Stimulated activated CD4-positive, alpha-beta T cell treated with anti-CD3 and anti-CD28 coated beads, TNF-alpha, amount 100 ng/mL, for 4 hours (primary cell): ENCODE results near the gene SMIM27.

Experiments used
- DNase-seq, 3 experiments: peaks; one replicate each; pipeline ENCODE4 v3.0.0-alpha.2; 2020; ENCODE audit warnings: low read depth in 3 of 3

SMIM27 gene

GRCh38 chr9:32554591-32554990 is 2.5 kb downstream of the SMIM27 start:
- DNase-seq, result no peak

- no peak for DNase-seq
These were observed 6.3 kb downstream of the SMIM27 start for GRCh38 chr9:32558408-32558934.

- DNase-seq, result no peak
These were observed 13.8 kb downstream of the SMIM27 start for GRCh38 chr9:32565967-32566366.

- no peak for DNase-seq
These were observed 14.6 kb downstream of the SMIM27 start for GRCh38 chr9:32566770-32567169.

GRCh38 chr9:32570262-32570661 is 18.1 kb downstream of the SMIM27 start:
- DNase-seq, result no peak

- DNase-seq, result peak in 2 of 3 experiments; percentile 61 to 68
These were observed 20.1 kb downstream of the SMIM27 start for GRCh38 chr9:32571969-32572899.

- DNase-seq, result peak; percentile 86 to 93 (median 91)
These were observed 20.9 kb downstream of the SMIM27 start, which contains the start of gene NDUFB6 for GRCh38 chr9:32572900-32573523. Gene NDUFB6, minus strand, starts transcription at chr9:32573159. Its CDS starts 99 bp downstream, at chr9:32573060.

GRCh38 chr9:32573821-32574220 is 21.7 kb downstream of the SMIM27 start:
- DNase-seq, result no peak

GRCh38 chr9:32574858-32575257 is 22.7 kb downstream of the SMIM27 start:
- DNase-seq, result no peak

- no peak for DNase-seq
These were observed 25.2 kb downstream of the SMIM27 start for GRCh38 chr9:32577316-32577715.

- DNase-seq, result no peak
These were observed 26.8 kb downstream of the SMIM27 start for GRCh38 chr9:32578976-32579375.

GRCh38 chr9:32579706-32580331 is 27.7 kb downstream of the SMIM27 start:
- DNase-seq, result peak; percentile 57 to 69 (median 58)

GRCh38 chr9:32580631-32581300 is 28.6 kb downstream of the SMIM27 start:
- DNase-seq, result no peak

- DNase-seq, result no peak
These were observed 29.5 kb downstream of the SMIM27 start for GRCh38 chr9:32581512-32582143.

- no peak for DNase-seq
These were observed 32.7 kb downstream of the SMIM27 start for GRCh38 chr9:32584784-32585183.

GRCh38 chr9:32587901-32588300 is 35.8 kb downstream of the SMIM27 start:
- no peak for DNase-seq

- no peak for DNase-seq
These were observed 37.1 kb downstream of the SMIM27 start for GRCh38 chr9:32589083-32589723.

GRCh38 chr9:32590476-32590875 is 38.3 kb downstream of the SMIM27 start:
- DNase-seq, result no peak

- no peak for DNase-seq
These were observed 38.8 kb downstream of the SMIM27 start for GRCh38 chr9:32590898-32591297.

GRCh38 chr9:32596096-32596865 is 44.2 kb downstream of the SMIM27 start:
- DNase-seq, result no peak
